SK-N-SH (cell line): ENCODE measurements around the gene SAXO1. TPM values are rescaled to one million over a fixed set of nuclear protein-coding genes. Genes with fewer than 3 reads are reported as not detected.

Source experiments
- CTCF ChIA-PET: fragments of 300-600, 350-600 bp; formaldehyde crosslinking; extraction: SDS; loops from one replicate; lab custom pipeline; 2021; lab: Yijun Ruan, JAX
- POLR2A ChIA-PET: fragments of 350-600 bp; sonication (Branson Sonifier 250); formaldehyde crosslinking; extraction: SDS; loops from one replicate; lab custom pipeline; 2020; ENCODE audit warnings: antibody characterized with exemption, inconsistent platforms; lab: Yijun Ruan, JAX
- DNase-seq: peaks from one replicate; pipeline ENCODE4 v3.0.0; 2012
- H2AFZ ChIP-seq: fragments of 200-600 bp; sonication (generic); 2 replicates; pipeline ENCODE4 v1.8.1; 2016; ENCODE audit warnings: antibody characterized with exemption, mild to moderate bottlenecking, low read depth
- H3F3A ChIP-seq: fragments of 200-600 bp; sonication (generic); replicated peaks from 2 replicates; pipeline ENCODE3; 2016; ENCODE audit warnings: antibody characterized with exemption, mild to moderate bottlenecking; ENCODE audit not compliant: insufficient read depth
- H3K27ac ChIP-seq, 2 experiments: fragments of 200-500 bp in 1 of 2; fragments of 200-600 bp in 1 of 2; sonication (Bioruptor generic) in 1 of 2; sonication (generic), shearing (Covaris generic) in 1 of 2; 2 replicates each; pipeline versions ENCODE4 v1.5.1 to v1.6.1; 2014 to 2016; ENCODE audit warnings: low read depth in 2 of 2, inconsistent platforms in 1 of 2, low read length in 1 of 2, mild to moderate bottlenecking in 1 of 2, mixed read lengths in 1 of 2
- H3K27me3 ChIP-seq: fragments of 200-600 bp; sonication (generic), shearing (Covaris generic); 2 replicates; pipeline ENCODE4 v1.6.1; 2016; ENCODE audit warnings: mixed run types; ENCODE audit not compliant: insufficient read depth
- H3K36me3 ChIP-seq, 2 experiments: fragments of 200-500 bp in 1 of 2; fragments of 200-600 bp in 1 of 2; sonication (Bioruptor generic) in 1 of 2; sonication (generic) in 1 of 2; replicated peaks in 1 of 2; 2 replicates each; pipeline versions ENCODE3 to v1.5.1; 2014 to 2016; ENCODE audit warnings: low read length in 1 of 2, mild to moderate bottlenecking in 1 of 2; ENCODE audit not compliant: insufficient read depth in 2 of 2, control insufficient read depth in 1 of 2
- H3K4me1 ChIP-seq, 2 experiments: fragments of 200-500 bp in 1 of 2; fragments of 200-600 bp in 1 of 2; sonication (Bioruptor generic) in 1 of 2; sonication (generic), shearing (Covaris generic) in 1 of 2; 2 replicates each; pipeline versions ENCODE4 v1.5.1 to v1.6.1; 2014 to 2016; ENCODE audit warnings: low read depth in 1 of 2, low read length in 1 of 2, mixed run types in 1 of 2; ENCODE audit not compliant: insufficient read depth in 2 of 2, control insufficient read depth in 1 of 2
- H3K4me2 ChIP-seq: fragments of 200-600 bp; sonication (generic), shearing (Covaris generic); 2 replicates; pipeline ENCODE4 v1.6.1; 2017; ENCODE audit warnings: mixed run types
- H3K4me3 ChIP-seq, 2 experiments: fragments of 200-500 bp in 1 of 2; fragments of 200-600 bp in 1 of 2; sonication (Bioruptor generic) in 1 of 2; sonication (generic), shearing (Covaris generic) in 1 of 2; 2 replicates each; pipeline versions ENCODE4 v1.5.1 to v1.8.1; 2014 to 2016; ENCODE audit warnings: low read depth in 2 of 2, inconsistent platforms in 1 of 2, low read length in 1 of 2, mild to moderate bottlenecking in 1 of 2, mixed read lengths in 1 of 2, moderate library complexity in 1 of 2
- H3K79me2 ChIP-seq: fragments of 200-600 bp; sonication (generic); 2 replicates; pipeline ENCODE4 v1.8.1; 2017; ENCODE audit warnings: mild to moderate bottlenecking; ENCODE audit not compliant: insufficient read depth
- H3K9ac ChIP-seq: fragments of 200-600 bp; sonication (generic); 2 replicates; pipeline ENCODE4 v1.6.1; 2017; ENCODE audit warnings: mixed run types
- H3K9me2 ChIP-seq: fragments of 200-600 bp; sonication (generic); 2 replicates; pipeline ENCODE4 v1.6.1; 2017; ENCODE audit warnings: mixed run types
- H3K9me3 ChIP-seq: fragments of 200-600 bp; sonication (generic); 2 replicates; pipeline ENCODE4 v1.6.1; 2017; ENCODE audit warnings: mixed run types, mild to moderate bottlenecking, moderate library complexity
- H4K20me1 ChIP-seq: fragments of 200-600 bp; sonication (generic); 2 replicates; pipeline ENCODE4 v1.6.1; 2017; ENCODE audit warnings: mild to moderate bottlenecking, mixed run types; ENCODE audit not compliant: insufficient read depth
- CHD2 ChIP-seq: fragments of 150-350 bp; IDR thresholded peaks from 2 replicates; pipeline ENCODE4 v1.6.1; 2018; ENCODE audit warnings: low read length; ENCODE audit not compliant: partially characterized antibody
- EP300 ChIP-seq, 2 experiments: IDR thresholded peaks; 2 replicates each; pipeline versions ENCODE4 v1.4.0 to v1.6.1; 2012; ENCODE audit warnings: borderline replicate concordance in 1 of 2, low read depth in 1 of 2, low read length in 1 of 2
- EZH2phosphoT487 ChIP-seq: fragments of 200-600 bp; sonication (generic); IDR thresholded peaks from 2 replicates; pipeline ENCODE4 v1.6.1; 2017; ENCODE audit warnings: low read depth, mixed run types, mild to moderate bottlenecking, antibody characterized with exemption, moderate library complexity, borderline replicate concordance
- FOSL2 ChIP-seq: IDR thresholded peaks from 2 replicates; pipeline ENCODE4 v1.4.0; 2012; ENCODE audit warnings: low read depth, mild to moderate bottlenecking, moderate library complexity, borderline replicate concordance
- FOXJ3 ChIP-seq: sonication (generic); formaldehyde crosslinking; IDR thresholded peaks from 2 replicates; pipeline ENCODE4 v1.5.1; 2020; ENCODE audit warnings: mild to moderate bottlenecking, missing genetic modification reagents
- FOXM1 ChIP-seq: IDR thresholded peaks from 2 replicates; pipeline ENCODE4 v1.4.0; 2012; ENCODE audit warnings: low read depth, mild to moderate bottlenecking
- GABPA ChIP-seq: IDR thresholded peaks from 2 replicates; pipeline ENCODE4 v1.4.0; 2012; ENCODE audit warnings: low read depth, mild to moderate bottlenecking
- IRF3 ChIP-seq: fragments of 150-350 bp; IDR thresholded peaks from 2 replicates; pipeline ENCODE4 v1.6.1; 2016; ENCODE audit warnings: mild to moderate bottlenecking, low read depth, low read length
- MXI1 ChIP-seq: IDR thresholded peaks from 2 replicates; pipeline ENCODE4 v1.6.1; 2012; ENCODE audit warnings: mild to moderate bottlenecking, low read depth, low read length, improper control_type of control experiment
- NRF1 ChIP-seq: IDR thresholded peaks from 2 replicates; pipeline ENCODE4 v1.6.1; 2012; ENCODE audit warnings: low read depth, mild to moderate bottlenecking, low read length
- POLR2AphosphoS5 ChIP-seq: IDR thresholded peaks from 2 replicates; pipeline ENCODE4 v1.6.1; 2012; ENCODE audit warnings: low read depth, low read length
- RFX5 ChIP-seq: IDR thresholded peaks from 2 replicates; pipeline ENCODE4 v1.6.1; 2012; ENCODE audit warnings: mild to moderate bottlenecking, improper control_type of control experiment, low read length
- SIN3A ChIP-seq: IDR thresholded peaks from 2 replicates; pipeline ENCODE4 v1.6.1; 2012; ENCODE audit warnings: low read depth, mild to moderate bottlenecking, low read length, moderate library complexity, borderline replicate concordance
- TAF1 ChIP-seq: IDR thresholded peaks from 2 replicates; pipeline ENCODE4 v1.6.1; 2012; ENCODE audit warnings: low read depth, mild to moderate bottlenecking, low read length, moderate library complexity, borderline replicate concordance
- TCF12 ChIP-seq: IDR thresholded peaks from 2 replicates; pipeline ENCODE4 v1.4.0; 2012
- TEAD4 ChIP-seq: IDR thresholded peaks from 2 replicates; pipeline ENCODE4 v1.4.0; 2012; ENCODE audit warnings: mild to moderate bottlenecking, borderline replicate concordance; ENCODE audit not compliant: insufficient read depth
- USF1 ChIP-seq: IDR thresholded peaks from 2 replicates; pipeline ENCODE4 v1.4.0; 2012; ENCODE audit warnings: low read depth, borderline replicate concordance
- USF2 ChIP-seq: fragments of 150-350 bp; IDR thresholded peaks from 2 replicates; pipeline ENCODE4 v1.6.1; 2017; ENCODE audit warnings: antibody characterized with exemption, low read length, low read depth, borderline replicate concordance
- WGBS: methylation state at CpG from one replicate; pipeline ENCODE4 v1.1.6; 2017; ENCODE audit warnings: low lambda C conversion rate; 5-methylcytosine and 5-hydroxymethylcytosine counted together
- polyA plus RNA-seq, 3 experiments: library from polyadenylated mRNA; depleted of rRNA; stranded (reverse); fragments of >200 nt; gene quantifications; 2 replicates each; pipeline ENCODE4 v1.2.3, GENCODE V29; 2012
- TF ChIP-seq, protein P1 (sequence below): IDR thresholded peaks from 2 replicates; pipeline ENCODE4 v1.4.0; 2012; ENCODE audit warnings: low read depth
- TF ChIP-seq, protein P2 (sequence below): IDR thresholded peaks from 2 replicates; pipeline ENCODE4 v1.4.0; 2012; ENCODE audit warnings: low read depth, borderline replicate concordance

SAXO1 gene
- polyA plus RNA-seq, 1 of the 3 experiments (the other 2 are of a cell fraction) = 0.03 TPM

GRCh38 chr9:18985464-18985951 is 47.5 kb downstream of the SAXO1 start:
- H3K4me2 ChIP-seq = no peak overlapping the region
- 72% methylated on average over 6 of the region's 6 CpGs for WGBS
- no peak overlapping the region for H3K4me3 ChIP-seq
- H3F3A ChIP-seq = no peaks in the 10 kb centered on the region
- H4K20me1 ChIP-seq = no peaks in the 10 kb centered on the region
- no peak overlapping the region for H2AFZ ChIP-seq
- no peak overlapping the region; a peak in 1 of 4 replicates for H3K27ac ChIP-seq
- no peaks in the 10 kb centered on the region for H3K9me2 ChIP-seq
- POLR2A ChIA-PET = no interaction called here
- no peaks in the 10 kb centered on the region for H3K36me3 ChIP-seq
- CTCF ChIA-PET = no interaction called here
- no peak overlapping the region for H3K9ac ChIP-seq
- H3K9me3 ChIP-seq = no peaks in the 10 kb centered on the region
- DNase-seq = no peak
- H3K27me3 ChIP-seq = no peaks in the 10 kb centered on the region
- no peaks in the 10 kb centered on the region for H3K79me2 ChIP-seq
- H3K4me1 ChIP-seq = no peaks in the 10 kb centered on the region; a peak in 2 of 4 replicates
- TF ChIP-seq EP300 (IDR thresholded peaks at IDR 0.05; ENCODE audit: borderline replicate concordance in 1 of 2, low read depth in 1 of 2, low read length in 1 of 2) (no peak), POLR2AphosphoS5 (no peak), NRF1 (no peak), GABPA (no peak)
- TF ChIP-seq, all 33 proteins: peak for 0

- H4K20me1 ChIP-seq = no peaks in the 10 kb centered on the region
- H3K79me2 ChIP-seq = no peaks in the 10 kb centered on the region
- H2AFZ ChIP-seq = no peak overlapping the region
- TF ChIP-seq, protein P1, sequence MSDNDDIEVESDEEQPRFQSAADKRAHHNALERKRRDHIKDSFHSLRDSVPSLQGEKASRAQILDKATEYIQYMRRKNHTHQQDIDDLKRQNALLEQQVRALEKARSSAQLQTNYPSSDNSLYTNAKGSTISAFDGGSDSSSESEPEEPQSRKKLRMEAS = no peak
- TF ChIP-seq EP300 (IDR thresholded peaks at IDR 0.05; ENCODE audit: borderline replicate concordance in 1 of 2, low read depth in 1 of 2, low read length in 1 of 2) (no peak), USF1 (no peak), NRF1 (no peak), TAF1 (no peak), TCF12 (no peak), GABPA (no peak), CHD2 (no peak), EZH2phosphoT487 (no peak), FOXM1 (no peak), MXI1 (no peak), FOXJ3 (CRISPR knock-in tag) (no peak), SIN3A (no peak), FOSL2 (no peak), IRF3 (no peak), TEAD4 (no peak), USF2 (no peak), RFX5 (no peak)
- TF ChIP-seq, protein P2, sequence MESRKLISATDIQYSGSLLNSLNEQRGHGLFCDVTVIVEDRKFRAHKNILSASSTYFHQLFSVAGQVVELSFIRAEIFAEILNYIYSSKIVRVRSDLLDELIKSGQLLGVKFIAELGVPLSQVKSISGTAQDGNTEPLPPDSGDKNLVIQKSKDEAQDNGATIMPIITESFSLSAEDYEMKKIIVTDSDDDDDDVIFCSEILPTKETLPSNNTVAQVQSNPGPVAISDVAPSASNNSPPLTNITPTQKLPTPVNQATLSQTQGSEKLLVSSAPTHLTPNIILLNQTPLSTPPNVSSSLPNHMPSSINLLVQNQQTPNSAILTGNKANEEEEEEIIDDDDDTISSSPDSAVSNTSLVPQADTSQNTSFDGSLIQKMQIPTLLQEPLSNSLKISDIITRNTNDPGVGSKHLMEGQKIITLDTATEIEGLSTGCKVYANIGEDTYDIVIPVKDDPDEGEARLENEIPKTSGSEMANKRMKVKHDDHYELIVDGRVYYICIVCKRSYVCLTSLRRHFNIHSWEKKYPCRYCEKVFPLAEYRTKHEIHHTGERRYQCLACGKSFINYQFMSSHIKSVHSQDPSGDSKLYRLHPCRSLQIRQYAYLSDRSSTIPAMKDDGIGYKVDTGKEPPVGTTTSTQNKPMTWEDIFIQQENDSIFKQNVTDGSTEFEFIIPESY = no peak
- POLR2A ChIA-PET = no interaction called here
- peaks cover 0 to 4% of the 10 kb centered on the region in 2 experiments; a peak in 3 of 4 replicates for H3K4me1 ChIP-seq
- DNase-seq = no peak
- no peak overlapping the region for H3K4me3 ChIP-seq
- WGBS = 56% methylated on average over 5 of the region's 5 CpGs
- H3F3A ChIP-seq = peaks cover 4% of the 10 kb centered on the region
- no peaks in the 10 kb centered on the region for H3K36me3 ChIP-seq
- no peak overlapping the region for H3K27ac ChIP-seq
- no peak overlapping the region for H3K4me2 ChIP-seq
- CTCF ChIA-PET = no interaction called here
- no peaks in the 10 kb centered on the region for H3K27me3 ChIP-seq
- H3K9me2 ChIP-seq = no peaks in the 10 kb centered on the region
- H3K9me3 ChIP-seq = no peaks in the 10 kb centered on the region
- H3K9ac ChIP-seq = no peak overlapping the region
Measured at GRCh38 chr9:18982262-18982620, 50.8 kb downstream of the SAXO1 start.
